HT1080 (cell line): ENCODE data around the gene RASA4B. TPM values are rescaled to one million over a fixed set of nuclear protein-coding genes. Genes with fewer than 3 reads are reported as not detected.
"Not testable (repeated sequence)": the region's sequence is repeated elsewhere in the genome, so short reads cannot be mapped to it uniquely, and the experiment has no call there.

Experiments
- DNase-seq: peaks from one replicate; pipeline ENCODE4 v3.0.0-alpha.2; 2015; ENCODE audit warnings: low read depth
- polyA plus RNA-seq, 2 experiments: library from polyadenylated mRNA; depleted of rRNA; stranded (reverse); fragments of >200 nt; gene quantifications; 2 replicates each; pipeline ENCODE4 v1.2.3, GENCODE V29; 2015
- total RNA-seq: library from RNA; depleted of rRNA; stranded (reverse); fragments of >200 nt; shearing (Covaris generic); gene quantifications from 2 replicates; pipeline ENCODE4 v1.2.3, GENCODE V29; 2014; rRNA removed

The RASA4B gene
- total RNA-seq = 0.67 and 1.2 TPM in 2 replicates
- 2.0 and 2.3 TPM in 2 replicates for polyA plus RNA-seq (2015; cell fraction: cytosol; rRNA removed)
- 3.8 and 5.5 TPM in 2 replicates for polyA plus RNA-seq (2015; cell fraction: nucleus; rRNA removed)

- DNase-seq = not testable (repeated sequence)
Measured at GRCh38 chr7:102517550-102518147, at the start of gene RASA4B. TSS of gene RASA4B (minus strand) at chr7:102517777. CDS start at chr7:102517710, 67 bp downstream.

- DNase-seq = not testable (repeated sequence)
Measured at GRCh38 chr7:102550808-102551422, 33.3 kb upstream of the RASA4B start, which contains the start of gene SPDYE2. TSS of gene SPDYE2 (plus strand) at chr7:102551226. CDS start at chr7:102553256, 2,030 bp downstream.

DNA sequence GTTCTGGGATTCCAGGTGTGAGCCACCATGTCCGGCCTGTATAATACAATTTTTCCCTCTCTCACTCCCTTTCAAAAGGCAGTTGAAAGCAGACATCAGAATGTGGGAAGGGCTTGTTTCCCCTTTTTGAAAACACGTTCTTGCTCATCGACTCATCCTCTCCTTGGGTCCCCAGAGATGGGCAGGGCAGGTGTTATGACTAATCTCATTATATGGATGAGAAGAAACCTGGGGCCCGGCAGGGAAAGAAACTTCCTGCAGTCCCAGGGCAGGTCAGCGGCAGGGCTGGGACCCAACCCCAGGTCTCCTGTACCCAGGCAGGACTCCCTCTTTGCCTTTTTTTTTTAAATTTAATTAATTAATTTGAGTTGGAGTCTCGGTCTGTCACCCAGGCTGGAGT lies 28.8 kb upstream of the RASA4B start:
- DNase-seq = not testable (repeated sequence)

DNA sequence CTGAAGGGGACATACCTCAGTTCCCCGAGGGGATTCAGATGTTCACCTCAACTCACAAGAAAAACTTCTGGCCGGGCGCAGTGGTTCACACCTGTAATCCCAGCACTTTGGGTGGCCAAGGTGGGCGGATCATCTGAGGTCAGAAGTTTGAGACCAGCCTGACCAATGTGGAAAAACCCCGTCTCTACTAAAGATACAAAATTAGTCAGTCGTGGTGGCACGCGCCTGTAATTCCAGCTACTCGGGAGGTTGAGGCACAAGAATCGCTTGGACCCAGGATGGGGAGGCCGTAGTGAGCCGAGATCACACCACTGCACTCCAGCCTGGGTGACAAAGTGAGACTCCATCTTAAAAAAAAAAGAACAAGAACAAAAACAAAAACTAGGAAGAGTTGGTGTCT lies 27.7 kb upstream of the RASA4B start:
- DNase-seq = not testable (repeated sequence)

DNA sequence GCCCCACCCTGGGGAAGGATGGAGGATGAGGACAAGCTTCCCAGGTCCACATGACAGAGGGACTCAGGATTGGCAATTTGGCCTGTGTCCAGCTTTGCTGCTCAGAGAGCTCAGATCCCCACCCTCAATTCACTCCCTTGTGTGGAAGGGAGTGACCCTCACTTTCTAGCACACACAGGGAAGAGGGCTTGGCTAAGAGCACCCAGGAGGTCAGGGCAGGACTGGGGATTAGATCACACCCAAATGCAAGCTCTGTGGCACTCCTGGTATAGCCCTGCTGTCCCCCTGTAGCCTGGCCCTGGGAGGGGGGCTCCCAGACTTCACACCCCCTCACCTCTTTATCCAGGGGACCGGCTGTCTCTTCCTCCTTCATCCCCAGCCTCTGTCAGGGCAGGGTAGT lies 26.8 kb upstream of the RASA4B start:
- not testable (repeated sequence) for DNase-seq

GRCh38 chr7:102543596-102543995 lies 26.0 kb upstream of the RASA4B start, which contains the start of gene UPK3BL2:
TSS of gene UPK3BL2 (minus strand) at chr7:102543696. CDS start at chr7:102543636, 60 bp downstream.
- DNase-seq = not testable (repeated sequence)

DNA sequence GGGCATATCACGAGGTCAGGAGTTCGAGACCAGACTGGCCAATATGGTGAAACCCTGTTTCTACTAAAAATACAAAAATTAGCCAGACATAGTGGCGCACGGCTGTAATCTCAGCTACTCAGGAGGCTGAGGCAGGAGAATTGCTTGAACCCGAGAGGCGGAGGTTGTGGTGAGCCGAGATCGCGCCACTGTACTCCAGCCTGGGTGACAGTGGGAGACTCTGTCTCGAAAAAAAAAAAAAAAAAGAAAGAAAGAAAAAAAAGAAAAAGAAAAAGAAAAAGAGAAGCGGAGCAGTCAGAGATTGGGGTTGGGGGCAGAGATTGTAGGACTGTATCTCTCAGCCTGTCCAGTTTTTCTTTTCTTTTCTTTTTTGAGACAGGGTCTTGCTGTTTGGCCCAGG lies 25.2 kb upstream of the RASA4B start:
- DNase-seq = not testable (repeated sequence)

DNA sequence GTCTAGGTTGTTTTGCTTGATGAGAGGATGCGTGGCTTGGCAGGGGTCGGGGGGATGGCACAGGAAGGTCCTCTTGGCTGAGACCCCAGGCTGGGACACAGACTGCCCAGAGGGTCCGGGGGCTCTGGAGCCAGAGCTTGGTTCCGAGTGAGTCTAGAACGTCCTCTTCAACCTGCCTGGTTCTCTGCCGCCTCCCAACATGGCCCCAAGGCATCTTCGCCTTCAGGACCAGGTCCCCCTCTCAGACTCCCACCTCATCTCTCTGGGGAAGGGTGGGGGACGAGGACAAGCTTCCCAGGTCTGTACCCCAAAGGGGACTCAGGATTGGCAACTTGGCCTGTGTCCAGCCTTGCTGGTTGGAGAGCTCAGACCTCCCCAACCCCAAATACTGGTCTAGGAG lies 24.5 kb upstream of the RASA4B start:
- not testable (repeated sequence) for DNase-seq

DNA sequence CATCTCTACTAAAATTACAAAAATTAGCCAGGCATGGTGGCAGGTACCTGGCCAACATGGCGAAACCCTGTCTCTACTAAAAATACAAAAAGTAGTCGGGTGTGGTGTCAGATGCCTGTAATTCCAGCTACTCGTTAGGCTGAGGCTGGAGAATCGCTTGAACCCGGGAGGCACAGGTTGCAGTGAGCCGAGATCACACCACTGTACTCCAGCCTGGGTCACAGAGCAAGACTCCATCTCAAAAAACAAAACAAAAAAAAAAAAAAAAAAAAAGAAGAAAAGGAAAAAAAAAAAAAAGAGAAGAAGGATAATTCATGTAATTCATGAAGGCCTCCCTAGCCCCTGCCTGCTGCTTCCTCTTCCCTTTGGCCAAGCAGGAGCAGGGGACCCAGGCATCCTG lies 23.0 kb upstream of the RASA4B start:
- not testable (repeated sequence) for DNase-seq

DNA sequence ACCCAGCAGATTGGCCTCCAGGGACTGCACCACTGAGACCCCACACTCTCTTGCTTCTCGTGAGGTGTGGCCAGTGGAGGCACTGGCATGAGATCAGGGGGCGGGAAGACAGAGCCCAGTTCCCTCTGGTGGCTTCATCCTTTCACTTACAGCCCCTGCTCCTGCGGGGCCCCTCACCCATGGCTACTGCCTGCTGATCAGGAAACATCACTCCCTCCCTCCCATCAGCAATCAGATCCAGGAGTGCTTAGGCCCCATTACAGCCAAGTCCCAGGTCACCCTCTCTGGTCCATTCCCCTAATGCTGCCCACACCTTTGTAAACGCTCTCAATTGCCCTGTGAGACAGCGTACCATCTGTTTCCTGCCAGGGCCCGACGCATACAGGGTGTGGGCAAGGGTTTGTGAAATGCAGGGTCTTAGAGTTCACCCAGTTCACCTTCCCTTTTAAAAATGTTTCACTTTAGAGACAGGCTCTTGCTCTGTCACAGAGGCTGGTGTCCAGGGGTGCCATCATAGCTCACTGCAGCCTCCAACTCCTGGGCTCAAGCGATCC lies 17.6 kb upstream of the RASA4B start:
- not testable (repeated sequence) for DNase-seq

GRCh38 chr7:102532127-102532526 lies 14.6 kb upstream of the RASA4B start:
- DNase-seq = not testable (repeated sequence)

- not testable (repeated sequence) for DNase-seq
Measured at GRCh38 chr7:102531583-102531982, 14.0 kb upstream of the RASA4B start.

- DNase-seq = not testable (repeated sequence)
Measured at GRCh38 chr7:102527822-102528793, 10.5 kb upstream of the RASA4B start.

DNA sequence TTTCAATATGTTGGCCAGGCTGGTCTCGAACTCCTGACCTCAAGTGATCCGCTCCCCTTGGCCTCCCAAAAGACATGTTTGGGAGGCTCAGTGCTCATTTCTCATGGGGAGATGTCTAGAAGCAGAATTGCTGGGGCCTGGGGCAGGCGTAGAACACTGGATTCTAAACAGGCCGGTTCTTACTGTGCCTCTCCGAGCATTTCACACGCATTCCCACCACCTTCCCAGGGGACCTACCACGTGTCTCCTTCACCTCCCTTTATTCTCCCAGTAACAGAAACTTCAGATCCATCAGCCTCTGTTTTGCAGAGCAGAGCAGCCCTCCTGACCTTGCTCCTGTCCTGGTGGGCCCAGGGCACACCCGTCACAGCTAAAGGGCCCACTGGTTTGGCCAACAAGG lies 9.6 kb upstream of the RASA4B start:
- DNase-seq = not testable (repeated sequence)

- DNase-seq = not testable (repeated sequence)
Measured at GRCh38 chr7:102524803-102525202, 7.2 kb upstream of the RASA4B start.

GRCh38 chr7:102520797-102521196 lies 3.2 kb upstream of the RASA4B start:
- DNase-seq = not testable (repeated sequence)

DNA sequence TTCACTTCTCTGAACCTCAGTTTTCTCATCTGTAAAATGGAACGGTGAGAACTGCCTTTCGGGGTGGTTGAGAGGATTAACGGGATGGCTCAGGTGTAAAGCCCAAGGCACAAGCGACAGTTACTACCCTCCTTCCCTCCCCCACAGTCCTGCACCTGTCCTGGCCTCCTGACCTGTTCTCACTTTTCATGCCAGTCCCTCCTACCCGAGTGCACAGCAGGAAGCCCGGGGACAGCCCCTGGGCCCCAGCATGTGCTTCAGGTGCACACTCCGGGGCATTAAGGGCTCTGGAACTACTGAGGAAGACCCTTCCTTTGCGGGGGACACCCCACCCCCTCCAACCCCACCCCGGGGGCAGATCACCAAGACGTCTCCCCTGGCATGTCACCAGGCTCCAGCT lies 626 bp downstream of the RASA4B start:
- not testable (repeated sequence) for DNase-seq

- not testable (repeated sequence) for DNase-seq
Measured at GRCh38 chr7:102515889-102516288, 1.7 kb downstream of the RASA4B start.

DNA sequence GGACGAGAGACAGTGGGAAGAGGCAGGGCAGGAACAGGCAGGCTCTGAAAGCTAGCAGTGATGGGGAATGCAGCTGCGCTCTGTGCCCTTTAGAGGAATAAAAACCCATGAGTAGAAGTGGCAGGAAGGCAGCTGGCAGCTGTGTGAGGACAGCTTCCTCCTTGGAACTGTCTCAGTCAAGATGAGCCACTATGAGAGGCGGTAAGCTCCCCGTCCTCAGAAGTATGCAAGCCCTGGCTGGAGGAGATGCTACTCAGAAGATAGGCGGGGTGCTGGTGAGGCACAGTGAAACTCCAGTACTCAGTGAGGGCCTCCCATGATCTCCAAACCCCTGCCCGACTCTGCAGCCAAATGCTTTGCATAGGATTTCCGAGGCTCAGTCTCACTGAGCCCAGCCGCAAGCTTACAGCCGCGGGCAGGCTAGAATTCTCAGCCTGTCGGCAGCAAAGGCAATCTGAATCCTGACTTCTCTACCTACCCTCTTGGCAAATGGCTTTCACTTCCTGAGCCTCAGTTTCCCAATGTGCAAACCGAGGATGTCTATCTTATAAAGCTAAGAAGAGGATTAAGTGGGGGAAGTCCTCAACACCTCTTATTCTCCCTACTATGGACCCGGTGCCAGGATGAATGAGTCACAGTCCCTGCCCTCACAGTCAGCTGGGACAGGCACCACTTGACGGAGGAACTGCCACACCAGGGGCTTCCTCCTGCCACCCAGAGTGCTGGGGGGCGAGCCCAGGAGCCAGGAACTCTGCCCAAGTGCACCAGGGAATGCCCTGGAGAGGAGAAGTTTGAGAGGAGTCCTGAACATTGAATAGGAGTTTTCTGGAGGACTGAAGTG lies 2.5 kb downstream of the RASA4B start:
- not testable (repeated sequence) for DNase-seq

DNA sequence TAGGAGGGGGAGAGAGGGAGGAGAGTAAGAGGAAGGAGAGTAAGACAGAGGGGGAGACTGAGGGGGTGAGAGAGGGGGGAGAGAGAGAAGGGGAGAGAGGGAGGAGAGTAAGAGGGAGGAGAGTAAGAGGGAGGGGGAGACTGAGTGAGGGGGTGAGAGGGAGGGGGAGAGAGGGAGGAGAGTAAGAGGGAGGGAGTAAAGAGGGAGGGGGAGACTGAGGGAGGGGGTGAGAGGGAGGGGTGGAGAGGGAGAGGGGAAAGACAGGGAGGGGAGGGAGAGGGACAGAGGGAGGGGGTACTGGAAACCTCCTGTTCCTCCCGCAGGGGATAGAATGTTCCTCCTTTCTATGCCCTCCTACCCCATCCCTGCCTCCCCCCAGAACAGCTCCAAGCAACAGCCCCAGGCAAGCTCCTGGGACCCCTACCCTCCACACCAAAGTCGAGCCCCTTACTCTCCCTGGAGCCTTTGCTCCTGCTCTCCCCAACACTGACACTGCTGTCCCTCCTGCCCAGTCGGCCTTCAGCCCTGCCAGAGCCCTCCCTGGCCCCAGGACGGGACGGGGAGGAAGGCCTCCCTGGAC lies 4.8 kb downstream of the RASA4B start:
- peak; percentile 32 for DNase-seq
